GM19238 (cell line): Measurements from ENCODE around the gene RTN4.
"Not testable (repeated sequence)": the region's sequence is repeated elsewhere in the genome, so short reads cannot be mapped to it uniquely, and the experiment has no call there.

Source experiments
- DNase-seq: peaks from one replicate; pipeline ENCODE4 v3.0.0; 2011; ENCODE audit warnings: low spot score; ENCODE audit not compliant: insufficient read length

RTN4 gene

GRCh38 chr2:55009277-55010060 is 40.8 kb downstream of the RTN4 start:
- DNase-seq: no peak

GRCh38 chr2:55006306-55006705 is 43.9 kb downstream of the RTN4 start:
- DNase-seq: no peak

GRCh38 chr2:55003706-55004639 is 46.3 kb downstream of the RTN4 start:
- no peak for DNase-seq

GRCh38 chr2:55001716-55002115 is 48.5 kb downstream of the RTN4 start:
- DNase-seq: no peak

GRCh38 chr2:55000341-55000740 is 49.9 kb downstream of the RTN4 start:
- no peak for DNase-seq

GRCh38 chr2:54999182-54999581 is 51.1 kb downstream of the RTN4 start:
- no peak for DNase-seq

GRCh38 chr2:54997826-54998225 is 52.4 kb downstream of the RTN4 start:
- DNase-seq: no peak

GRCh38 chr2:54995553-54995952 is 54.7 kb downstream of the RTN4 start:
- DNase-seq: no peak

- not testable (repeated sequence) for DNase-seq
These were observed 59.6 kb downstream of the RTN4 start for GRCh38 chr2:54990694-54991093.

GRCh38 chr2:54988612-54989011 is 61.6 kb downstream of the RTN4 start:
- DNase-seq: no peak

GRCh38 chr2:54986264-54986663 is 64.0 kb downstream of the RTN4 start:
- no peak for DNase-seq

- DNase-seq: no peak
These were observed 65.8 kb downstream of the RTN4 start for GRCh38 chr2:54984476-54984875.

- no peak for DNase-seq
These were observed 66.7 kb downstream of the RTN4 start for GRCh38 chr2:54983345-54984220.

GRCh38 chr2:54981385-54981784 is 68.9 kb downstream of the RTN4 start:
- DNase-seq: no peak

- no peak for DNase-seq
These were observed 70.8 kb downstream of the RTN4 start for GRCh38 chr2:54979321-54980044.

- no peak for DNase-seq
These were observed 73.1 kb downstream of the RTN4 start for GRCh38 chr2:54977149-54977548.

GRCh38 chr2:54975598-54976492 is 74.4 kb downstream of the RTN4 start:
- no peak for DNase-seq

GRCh38 chr2:54975175-54975574 is 75.1 kb downstream of the RTN4 start:
- no peak for DNase-seq

- no peak for DNase-seq
These were observed 80.3 kb downstream of the RTN4 start for GRCh38 chr2:54969940-54970338.
